Activated B cell treated with CpG ODN at 0.5 μM for 24 hours (primary cell): ENCODE data around the gene PKLR. TPM values are rescaled to one million over a fixed set of nuclear protein-coding genes. Genes with fewer than 3 reads are reported as not detected.

Experiments
- ATAC-seq: fragments of 200-7000 bp; cut with Tn5 transposase; one replicate; pipeline ENCODE4 v1.10.0; 2021; ENCODE audit warnings: low read depth, mild to moderate bottlenecking, moderate library complexity
- CTCF ChIA-PET: fragments of 350-600 bp; sonication (Branson Sonifier 250); formaldehyde crosslinking; loops from one replicate; lab custom pipeline; 2021; ENCODE audit warnings: antibody characterized with exemption; lab: Charles Lee
- POLR2A ChIA-PET: fragments of 350-600 bp; sonication (Branson Sonifier 250); formaldehyde crosslinking; loops from one replicate; lab custom pipeline; 2021; ENCODE audit warnings: antibody characterized with exemption; lab: Charles Lee
- DNase-seq: peaks from one replicate; pipeline ENCODE4 v3.0.0; 2022
- H3K27ac Mint-ChIP-seq: one replicate; pipeline ENCODE4 v1.8.0; 2020; ENCODE audit warnings: mixed read lengths
- H3K27me3 Mint-ChIP-seq: one replicate; pipeline ENCODE4 v1.8.0; 2021; ENCODE audit warnings: mixed read lengths
- H3K36me3 Mint-ChIP-seq: one replicate; pipeline ENCODE4 v1.8.0; 2021; ENCODE audit warnings: low read depth, mixed read lengths
- H3K4me1 Mint-ChIP-seq: one replicate; pipeline ENCODE4 v1.8.0; 2021; ENCODE audit warnings: mixed read lengths
- H3K4me3 Mint-ChIP-seq: one replicate; pipeline ENCODE4 v1.8.0; 2020; ENCODE audit warnings: mild to moderate bottlenecking, mixed read lengths
- H3K9me3 Mint-ChIP-seq: one replicate; pipeline ENCODE4 v1.8.0; 2020; ENCODE audit warnings: mixed read lengths
- intact Hi-C: fragments of 100-400 bp; cut with micrococcal nuclease; formaldehyde crosslinking; loops from one replicate; pipeline ENCODE4 v1.15.1; 2024
- total RNA-seq: library from RNA; stranded (reverse); gene quantifications from 2 replicates; pipeline ENCODE4 v1.2.3, GENCODE V29; 2022
- TF ChIP-seq, protein P1 (sequence below): fragments of 200-600 bp; IDR thresholded peaks from one replicate; pipeline ENCODE4 v1.8.0; 2022; ENCODE audit warnings: antibody characterized with exemption, mild to moderate bottlenecking

The PKLR gene
- total RNA-seq, 1 donor from 2014 or later, result 0.18 TPM

DNA sequence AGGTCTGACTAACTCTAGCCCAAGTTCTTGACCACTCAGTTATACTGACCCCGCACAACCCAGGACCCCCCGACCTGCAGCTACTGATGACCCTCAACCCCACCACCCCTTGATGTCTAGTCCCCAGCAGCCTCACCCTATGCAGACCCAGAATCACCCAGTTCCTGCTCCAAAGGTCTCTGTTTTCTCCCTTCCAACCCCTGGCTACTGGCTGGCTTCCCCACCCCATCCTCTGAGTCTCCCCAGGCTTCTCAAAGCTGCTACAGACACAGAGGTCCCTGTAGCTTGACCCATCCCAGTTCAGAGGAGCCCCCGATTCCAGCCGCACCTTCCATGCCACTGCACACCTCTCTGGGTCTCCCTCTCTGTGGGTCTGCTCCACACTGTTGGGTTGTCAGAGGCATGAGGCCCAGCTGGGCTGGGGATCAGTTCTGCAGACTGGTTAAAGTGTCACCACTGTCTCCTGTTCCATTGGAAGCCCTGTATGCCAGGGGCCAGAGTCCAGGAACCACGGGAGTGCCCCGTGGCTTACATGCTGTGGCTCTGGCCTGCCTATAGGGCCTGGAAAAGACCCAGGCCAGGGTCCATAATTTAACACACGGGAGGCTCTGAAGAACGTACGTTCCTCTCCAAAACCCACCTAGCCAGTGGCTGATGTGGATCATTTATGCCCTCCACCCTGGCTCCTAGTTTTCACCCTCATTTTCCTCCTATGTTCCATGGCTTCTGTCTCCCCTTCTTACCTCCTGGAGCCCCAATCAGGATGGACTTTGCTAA, 497 bp downstream of the PKLR start:
- Mint-ChIP-seq H3K4me3 (no peak overlapping the region), H3K27ac (no peak overlapping the region), H3K4me1 (peaks cover 3% of the 10 kb centered on the region), H3K27me3 (peaks cover 15% of the 10 kb centered on the region), H3K9me3 (no peaks in the 10 kb centered on the region), H3K36me3 (no peaks in the 10 kb centered on the region)
- TF ChIP-seq, protein P1, sequence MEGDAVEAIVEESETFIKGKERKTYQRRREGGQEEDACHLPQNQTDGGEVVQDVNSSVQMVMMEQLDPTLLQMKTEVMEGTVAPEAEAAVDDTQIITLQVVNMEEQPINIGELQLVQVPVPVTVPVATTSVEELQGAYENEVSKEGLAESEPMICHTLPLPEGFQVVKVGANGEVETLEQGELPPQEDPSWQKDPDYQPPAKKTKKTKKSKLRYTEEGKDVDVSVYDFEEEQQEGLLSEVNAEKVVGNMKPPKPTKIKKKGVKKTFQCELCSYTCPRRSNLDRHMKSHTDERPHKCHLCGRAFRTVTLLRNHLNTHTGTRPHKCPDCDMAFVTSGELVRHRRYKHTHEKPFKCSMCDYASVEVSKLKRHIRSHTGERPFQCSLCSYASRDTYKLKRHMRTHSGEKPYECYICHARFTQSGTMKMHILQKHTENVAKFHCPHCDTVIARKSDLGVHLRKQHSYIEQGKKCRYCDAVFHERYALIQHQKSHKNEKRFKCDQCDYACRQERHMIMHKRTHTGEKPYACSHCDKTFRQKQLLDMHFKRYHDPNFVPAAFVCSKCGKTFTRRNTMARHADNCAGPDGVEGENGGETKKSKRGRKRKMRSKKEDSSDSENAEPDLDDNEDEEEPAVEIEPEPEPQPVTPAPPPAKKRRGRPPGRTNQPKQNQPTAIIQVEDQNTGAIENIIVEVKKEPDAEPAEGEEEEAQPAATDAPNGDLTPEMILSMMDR, result no peak
- DNase-seq, result no peak
- ChIA-PET POLR2A (no interaction called here), CTCF (interaction anchor here (0.8 kb wide), 1 partner anchor 57 kb away, joined by 3 read pairs; no protein-coding TSS in a partner anchor)
- no peak for ATAC-seq
- intact Hi-C loops, result no loop called here

GRCh38 chr1:155300024-155300423, 1.2 kb downstream of the PKLR start:
- peaks cover 5% of the 10 kb centered on the region for H3K4me1 Mint-ChIP-seq
- ATAC-seq, result no peak
- H3K36me3 Mint-ChIP-seq, result no peaks in the 10 kb centered on the region
- H3K4me3 Mint-ChIP-seq, result no peak overlapping the region
- TF ChIP-seq, protein P1, result no peak
- H3K27me3 Mint-ChIP-seq, result peaks cover 18% of the 10 kb centered on the region
- intact Hi-C loops, result no loop called here
- H3K27ac Mint-ChIP-seq, result no peak overlapping the region
- POLR2A ChIA-PET, result no interaction called here
- CTCF ChIA-PET, result interaction anchor here (0.8 kb wide), 1 partner anchor 56 kb away, joined by 3 read pairs; no protein-coding TSS in a partner anchor
- H3K9me3 Mint-ChIP-seq, result no peaks in the 10 kb centered on the region
- DNase-seq, result no peak

DNA sequence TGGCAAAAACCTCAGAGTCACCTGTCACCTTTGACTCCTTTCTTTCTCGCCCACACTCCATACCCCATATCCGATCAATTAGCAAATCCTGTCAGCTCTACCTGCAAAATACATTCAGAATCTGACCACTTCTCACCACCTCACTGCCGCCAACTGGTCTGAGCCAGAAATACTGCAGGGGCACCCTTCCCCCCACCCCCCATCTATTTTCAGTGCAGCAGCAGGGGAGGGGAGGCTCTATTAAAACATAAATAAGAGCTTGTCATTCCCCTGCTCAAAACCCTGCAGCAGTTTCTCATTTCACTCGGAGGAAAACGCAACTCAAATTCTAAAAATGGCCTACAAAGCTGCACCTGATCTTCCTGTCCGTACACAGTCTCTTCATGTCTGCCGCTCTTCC, 3.9 kb downstream of the PKLR start:
- no peak for DNase-seq
- H3K36me3 Mint-ChIP-seq, result no peaks in the 10 kb centered on the region
- CTCF ChIA-PET, result no interaction called here

GRCh38 chr1:155296661-155297060, 4.6 kb downstream of the PKLR start:
- no peaks in the 10 kb centered on the region for H3K36me3 Mint-ChIP-seq

More for the DNA sequence above, 3.9 kb downstream of the PKLR start:
- Mint-ChIP-seq H3K4me3 (no peak overlapping the region), H3K4me1 (peaks cover 6% of the 10 kb centered on the region), H3K27ac (no peak overlapping the region), H3K9me3 (no peaks in the 10 kb centered on the region), H3K27me3 (peaks cover 32% of the 10 kb centered on the region)
- no peak for ATAC-seq
- TF ChIP-seq, protein P1, result no peak
- intact Hi-C loops, result no loop called here
- POLR2A ChIA-PET, result interaction anchor here (0.8 kb wide), 1 partner anchor 11 kb away, joined by 3 read pairs; the partner anchor contains the start of gene FDPS

GRCh38 chr1:155295942-155296267, 5.3 kb downstream of the PKLR start:
- peaks cover 6% of the 10 kb centered on the region for H3K4me1 Mint-ChIP-seq
- peaks cover 36% of the 10 kb centered on the region for H3K27me3 Mint-ChIP-seq
- intact Hi-C loops, result no loop called here
- H3K9me3 Mint-ChIP-seq, result no peaks in the 10 kb centered on the region
- DNase-seq, result no peak
- CTCF ChIA-PET, result no interaction called here
- H3K36me3 Mint-ChIP-seq, result no peaks in the 10 kb centered on the region
- POLR2A ChIA-PET, result interaction anchor here (1.0 kb wide), 1 partner anchor 23 kb away, joined by 4 read pairs; the partner anchor contains the start of gene CLK2
- no peak for ATAC-seq
- TF ChIP-seq, protein P1, result no peak
- H3K4me3 Mint-ChIP-seq, result no peak overlapping the region
- no peak overlapping the region for H3K27ac Mint-ChIP-seq

More at GRCh38 chr1:155296661-155297060, 4.6 kb downstream of the PKLR start:
- Mint-ChIP-seq H3K27me3 (peaks cover 33% of the 10 kb centered on the region), H3K4me3 (no peak overlapping the region), H3K4me1 (peaks cover 6% of the 10 kb centered on the region), H3K9me3 (no peaks in the 10 kb centered on the region), H3K27ac (no peak overlapping the region)
- DNase-seq (no peak), ATAC-seq (no peak)
- TF ChIP-seq, protein P1, result no peak
- intact Hi-C loops, result no loop called here
- POLR2A ChIA-PET, result interaction anchor here (1.0 kb wide), 1 partner anchor 23 kb away, joined by 4 read pairs; the partner anchor contains the start of gene CLK2
- CTCF ChIA-PET, result no interaction called here
